ENCODE data around the gene KIF25.
"Not testable (repeated sequence)": the region's sequence is repeated elsewhere in the genome, so short reads cannot be mapped to it uniquely, and the experiment has no call there.

The KIF25 gene

GRCh38 chr6:168073937-168074730 is 76.7 kb downstream of the KIF25 start:
- no peak for DNase-seq

GRCh38 chr6:168075216-168075615 is 77.7 kb downstream of the KIF25 start:
- DNase-seq: no peak

GRCh38 chr6:168075787-168076202 is 78.3 kb downstream of the KIF25 start:
- DNase-seq: no peak

- DNase-seq: not testable (repeated sequence)
These were observed 79.9 kb downstream of the KIF25 start for GRCh38 chr6:168077401-168077800.

GRCh38 chr6:168078175-168078942 is 80.9 kb downstream of the KIF25 start:
- DNase-seq: no peak

- no peak for DNase-seq
These were observed 81.5 kb downstream of the KIF25 start, which contains the start of gene FRMD1 for GRCh38 chr6:168078943-168079405. TSS of gene FRMD1 (minus strand) at chr6:168079212. CDS start at chr6:168079094, 118 bp downstream.

GRCh38 chr6:168080393-168081077 is 83.1 kb downstream of the KIF25 start:
- DNase-seq: no peak

- no peak for DNase-seq
These were observed 84.5 kb downstream of the KIF25 start for GRCh38 chr6:168081858-168082546.

- DNase-seq: no peak
These were observed 85.5 kb downstream of the KIF25 start for GRCh38 chr6:168082860-168083513.

GRCh38 chr6:168083514-168083885 is 86.0 kb downstream of the KIF25 start:
- no peak for DNase-seq

- no peak for DNase-seq
These were observed 87.1 kb downstream of the KIF25 start for GRCh38 chr6:168084465-168085160.

- DNase-seq: no peak
These were observed 88.6 kb downstream of the KIF25 start for GRCh38 chr6:168086066-168086465.

- DNase-seq: no peak
These were observed 89.1 kb downstream of the KIF25 start for GRCh38 chr6:168086616-168087015.

GRCh38 chr6:168087436-168088160 is 90.1 kb downstream of the KIF25 start:
- no peak for DNase-seq

GRCh38 chr6:168088161-168089053 is 90.9 kb downstream of the KIF25 start:
- DNase-seq: no peak

- DNase-seq: no peak
These were observed 92.0 kb downstream of the KIF25 start for GRCh38 chr6:168089186-168090063.

- no peak for DNase-seq
These were observed 92.7 kb downstream of the KIF25 start for GRCh38 chr6:168090064-168090690.

GRCh38 chr6:168090706-168091105 is 93.2 kb downstream of the KIF25 start:
- DNase-seq: no peak
